ENCODE results near the gene WSCD2.
"Not testable (repeated sequence)": the region's sequence is repeated elsewhere in the genome, so short reads cannot be mapped to it uniquely, and the experiment has no call there.

Gene WSCD2

GRCh38 chr12:108207791-108208730 is 79.0 kb downstream of the WSCD2 start:
- Histone ChIP-seq H3K9ac (ENCODE audit: low read depth, low read length) (no peak overlapping the region), H3K36me3 (ENCODE audit: control insufficient read depth, insufficient read depth, low read length) (no peaks in the 10 kb centered on the region), H3K4me1 (ENCODE audit: control insufficient read depth, insufficient read depth, low read length) (no peaks in the 10 kb centered on the region), H3K4me3 (ENCODE audit: low read depth, low read length) (no peak overlapping the region), H3K9me3 (ENCODE audit: control insufficient read depth, insufficient read depth, low read length) (no peaks in the 10 kb centered on the region), H3K27me3 (ENCODE audit: control insufficient read depth, insufficient read depth, low read length) (no peaks in the 10 kb centered on the region)

DNA sequence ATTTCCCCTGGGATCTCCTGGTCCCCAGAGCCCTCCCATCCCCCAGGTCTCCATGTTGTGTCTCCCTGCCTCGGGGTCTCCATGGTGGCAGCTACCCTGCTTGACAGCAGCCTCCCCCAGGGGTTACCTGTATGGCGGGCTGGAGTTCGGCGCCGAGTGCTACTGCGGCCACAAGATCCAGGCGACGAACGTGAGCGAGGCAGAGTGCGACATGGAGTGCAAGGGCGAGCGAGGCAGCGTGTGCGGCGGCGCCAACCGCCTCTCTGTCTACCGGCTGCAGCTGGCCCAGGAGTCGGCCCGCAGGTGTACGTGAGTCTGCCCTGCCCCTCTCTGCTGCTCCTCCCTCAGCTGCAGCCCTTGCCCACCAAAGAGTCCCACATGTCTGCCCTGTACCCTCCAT is 80.9 kb downstream of the WSCD2 start:
- Histone ChIP-seq H3K9me3 (ENCODE audit: control insufficient read depth, insufficient read depth, low read length) (no peaks in the 10 kb centered on the region), H3K4me1 (ENCODE audit: control insufficient read depth, insufficient read depth, low read length) (no peaks in the 10 kb centered on the region), H3K9ac (ENCODE audit: low read depth, low read length) (no peak overlapping the region), H3K4me3 (ENCODE audit: low read depth, low read length) (no peak overlapping the region), H3K27me3 (ENCODE audit: control insufficient read depth, insufficient read depth, low read length) (peaks cover 4% of the 10 kb centered on the region), H3K36me3 (ENCODE audit: control insufficient read depth, insufficient read depth, low read length) (no peaks in the 10 kb centered on the region)

- Histone ChIP-seq H3K36me3 (ENCODE audit: control insufficient read depth, insufficient read depth, low read length) (no peaks in the 10 kb centered on the region), H3K4me3 (ENCODE audit: low read depth, low read length) (no peak overlapping the region), H3K4me1 (ENCODE audit: control insufficient read depth, insufficient read depth, low read length) (no peaks in the 10 kb centered on the region), H3K9me3 (ENCODE audit: control insufficient read depth, insufficient read depth, low read length) (no peaks in the 10 kb centered on the region), H3K9ac (ENCODE audit: low read depth, low read length) (no peak overlapping the region), H3K27me3 (ENCODE audit: control insufficient read depth, insufficient read depth, low read length) (peaks cover 4% of the 10 kb centered on the region)
Measured at GRCh38 chr12:108211157-108211556, 82.1 kb downstream of the WSCD2 start.

- no peak overlapping the region for H3K4me3 ChIP-seq (ENCODE audit: low read depth, low read length)
- no peak overlapping the region for H3K9ac ChIP-seq (ENCODE audit: low read depth, low read length)
- H3K4me1 ChIP-seq (ENCODE audit: control insufficient read depth, insufficient read depth, low read length), result no peaks in the 10 kb centered on the region
- peaks cover 4% of the 10 kb centered on the region for H3K27me3 ChIP-seq (ENCODE audit: control insufficient read depth, insufficient read depth, low read length)
- no peaks in the 10 kb centered on the region for H3K36me3 ChIP-seq (ENCODE audit: control insufficient read depth, insufficient read depth, low read length)
- H3K9me3 ChIP-seq (ENCODE audit: control insufficient read depth, insufficient read depth, low read length), result no peaks in the 10 kb centered on the region
Measured at GRCh38 chr12:108213871-108214445, 84.9 kb downstream of the WSCD2 start.

DNA sequence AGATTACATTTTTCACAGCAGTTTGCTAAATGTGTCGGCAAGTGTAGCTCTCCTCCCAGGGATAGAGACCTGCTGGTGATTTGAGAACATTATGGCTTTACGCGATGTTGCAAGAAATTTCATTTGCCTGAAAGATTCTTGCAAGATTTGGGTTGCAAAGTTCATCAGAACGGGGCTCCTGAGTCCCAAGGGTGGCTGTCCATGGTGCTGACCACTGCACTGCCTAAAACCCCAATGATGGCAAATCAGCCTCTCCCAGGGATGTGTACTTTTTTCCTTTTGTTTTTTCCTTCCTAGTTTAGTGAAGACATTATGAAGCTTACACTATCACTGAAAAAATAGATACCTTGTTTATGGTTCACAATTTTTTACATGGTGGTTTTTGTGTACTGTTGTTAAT is 85.4 kb downstream of the WSCD2 start:
- Histone ChIP-seq H3K27me3 (ENCODE audit: control insufficient read depth, insufficient read depth, low read length) (peaks cover 4% of the 10 kb centered on the region), H3K36me3 (ENCODE audit: control insufficient read depth, insufficient read depth, low read length) (no peaks in the 10 kb centered on the region), H3K9me3 (ENCODE audit: control insufficient read depth, insufficient read depth, low read length) (no peaks in the 10 kb centered on the region), H3K4me1 (ENCODE audit: control insufficient read depth, insufficient read depth, low read length) (no peaks in the 10 kb centered on the region), H3K4me3 (ENCODE audit: low read depth, low read length) (no peak overlapping the region), H3K9ac (ENCODE audit: low read depth, low read length) (no peak overlapping the region)

DNA sequence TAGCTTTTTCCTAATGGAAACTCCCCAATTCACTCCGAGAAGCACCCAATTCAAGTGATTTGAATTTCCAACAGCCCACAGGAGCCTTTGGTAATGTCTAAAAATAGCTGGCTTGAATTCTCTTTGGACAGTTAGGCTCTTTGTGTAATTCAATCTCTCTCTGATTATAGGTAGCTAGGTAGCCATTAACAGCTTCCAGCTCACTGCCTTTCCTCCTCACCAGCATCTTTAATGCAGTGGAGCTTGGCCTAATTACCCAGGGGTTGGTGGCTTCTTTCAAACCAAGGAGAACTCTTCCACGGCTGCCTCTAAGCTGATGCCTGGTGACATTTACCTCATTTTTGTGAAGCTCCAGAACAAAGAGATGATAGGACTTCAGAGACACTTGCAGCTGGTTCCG is 86.4 kb downstream of the WSCD2 start:
- no peak overlapping the region for H3K4me3 ChIP-seq (ENCODE audit: low read depth, low read length)
- H3K4me1 ChIP-seq (ENCODE audit: control insufficient read depth, insufficient read depth, low read length), result no peaks in the 10 kb centered on the region
- H3K9ac ChIP-seq (ENCODE audit: low read depth, low read length), result no peak overlapping the region
- no peaks in the 10 kb centered on the region for H3K9me3 ChIP-seq (ENCODE audit: control insufficient read depth, insufficient read depth, low read length)
- H3K27me3 ChIP-seq (ENCODE audit: control insufficient read depth, insufficient read depth, low read length), result peaks cover 4% of the 10 kb centered on the region
- no peaks in the 10 kb centered on the region for H3K36me3 ChIP-seq (ENCODE audit: control insufficient read depth, insufficient read depth, low read length)

GRCh38 chr12:108218921-108219320 is 89.8 kb downstream of the WSCD2 start:
- no peaks in the 10 kb centered on the region for H3K36me3 ChIP-seq (ENCODE audit: control insufficient read depth, insufficient read depth, low read length)
- H3K4me1 ChIP-seq (ENCODE audit: control insufficient read depth, insufficient read depth, low read length), result peaks cover 3% of the 10 kb centered on the region
- no peak overlapping the region for H3K4me3 ChIP-seq (ENCODE audit: low read depth, low read length)
- no peaks in the 10 kb centered on the region for H3K9me3 ChIP-seq (ENCODE audit: control insufficient read depth, insufficient read depth, low read length)
- no peak overlapping the region for H3K9ac ChIP-seq (ENCODE audit: low read depth, low read length)
- H3K27me3 ChIP-seq (ENCODE audit: control insufficient read depth, insufficient read depth, low read length), result peaks cover under 1% of the 10 kb centered on the region

GRCh38 chr12:108225101-108225500 is 96.0 kb downstream of the WSCD2 start:
- H3K36me3 ChIP-seq (ENCODE audit: control insufficient read depth, insufficient read depth, low read length); H3K9ac ChIP-seq (ENCODE audit: low read depth, low read length); H3K27me3 ChIP-seq (ENCODE audit: control insufficient read depth, insufficient read depth, low read length); H3K4me3 ChIP-seq (ENCODE audit: low read depth, low read length); H3K9me3 ChIP-seq (ENCODE audit: control insufficient read depth, insufficient read depth, low read length); H3K4me1 ChIP-seq (ENCODE audit: control insufficient read depth, insufficient read depth, low read length): not testable (repeated sequence)

DNA sequence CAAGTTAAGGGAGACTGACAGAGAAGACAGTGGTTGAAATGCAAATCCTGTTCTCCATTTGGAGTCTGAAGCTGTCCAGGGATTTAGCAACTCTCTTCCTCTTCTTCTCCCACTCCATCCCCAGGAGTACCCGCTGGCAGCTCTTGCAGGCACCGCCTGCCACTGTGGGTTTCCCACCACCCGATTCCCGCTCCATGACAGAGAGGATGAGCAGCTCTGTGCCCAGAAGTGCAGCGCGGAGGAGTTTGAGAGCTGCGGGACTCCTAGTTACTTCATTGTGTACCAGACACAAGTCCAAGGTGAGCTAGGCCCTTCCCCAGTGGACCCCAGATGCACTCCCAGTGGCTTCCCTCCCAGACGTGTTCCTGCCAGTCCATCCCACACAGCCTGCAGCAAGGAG is 97.8 kb downstream of the WSCD2 start:
- no peaks in the 10 kb centered on the region for H3K27me3 ChIP-seq (ENCODE audit: control insufficient read depth, insufficient read depth, low read length)
- H3K36me3 ChIP-seq (ENCODE audit: control insufficient read depth, insufficient read depth, low read length), result no peaks in the 10 kb centered on the region
- H3K4me1 ChIP-seq (ENCODE audit: control insufficient read depth, insufficient read depth, low read length), result peaks cover 3% of the 10 kb centered on the region
- no peak overlapping the region for H3K9ac ChIP-seq (ENCODE audit: low read depth, low read length)
- no peaks in the 10 kb centered on the region for H3K9me3 ChIP-seq (ENCODE audit: control insufficient read depth, insufficient read depth, low read length)
- H3K4me3 ChIP-seq (ENCODE audit: low read depth, low read length), result no peak overlapping the region

DNA sequence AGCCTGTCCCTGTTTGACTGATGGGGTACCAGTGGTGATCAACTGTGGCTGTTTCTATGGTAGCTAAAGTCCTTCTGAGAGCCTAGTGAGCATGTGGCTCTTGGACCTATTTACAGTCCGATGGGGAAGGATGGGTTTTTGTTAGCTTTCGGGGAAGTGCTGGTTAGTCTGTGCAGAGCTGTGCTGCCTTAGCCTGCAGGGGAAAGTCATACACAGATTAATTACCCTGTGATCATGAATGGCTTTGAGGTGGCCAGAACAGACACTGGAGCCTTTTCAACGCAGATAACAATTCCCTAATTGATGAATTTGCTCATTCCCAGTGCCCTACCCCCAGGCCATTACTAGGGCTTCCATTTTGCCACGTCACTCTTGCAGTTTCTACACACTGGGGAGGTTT is 99.7 kb downstream of the WSCD2 start:
- Histone ChIP-seq H3K4me1 (ENCODE audit: control insufficient read depth, insufficient read depth, low read length) (peaks cover 1% of the 10 kb centered on the region), H3K4me3 (ENCODE audit: low read depth, low read length) (no peak overlapping the region), H3K9ac (ENCODE audit: low read depth, low read length) (no peak overlapping the region), H3K27me3 (ENCODE audit: control insufficient read depth, insufficient read depth, low read length) (no peaks in the 10 kb centered on the region), H3K9me3 (ENCODE audit: control insufficient read depth, insufficient read depth, low read length) (no peaks in the 10 kb centered on the region), H3K36me3 (ENCODE audit: control insufficient read depth, insufficient read depth, low read length) (no peaks in the 10 kb centered on the region)

DNA sequence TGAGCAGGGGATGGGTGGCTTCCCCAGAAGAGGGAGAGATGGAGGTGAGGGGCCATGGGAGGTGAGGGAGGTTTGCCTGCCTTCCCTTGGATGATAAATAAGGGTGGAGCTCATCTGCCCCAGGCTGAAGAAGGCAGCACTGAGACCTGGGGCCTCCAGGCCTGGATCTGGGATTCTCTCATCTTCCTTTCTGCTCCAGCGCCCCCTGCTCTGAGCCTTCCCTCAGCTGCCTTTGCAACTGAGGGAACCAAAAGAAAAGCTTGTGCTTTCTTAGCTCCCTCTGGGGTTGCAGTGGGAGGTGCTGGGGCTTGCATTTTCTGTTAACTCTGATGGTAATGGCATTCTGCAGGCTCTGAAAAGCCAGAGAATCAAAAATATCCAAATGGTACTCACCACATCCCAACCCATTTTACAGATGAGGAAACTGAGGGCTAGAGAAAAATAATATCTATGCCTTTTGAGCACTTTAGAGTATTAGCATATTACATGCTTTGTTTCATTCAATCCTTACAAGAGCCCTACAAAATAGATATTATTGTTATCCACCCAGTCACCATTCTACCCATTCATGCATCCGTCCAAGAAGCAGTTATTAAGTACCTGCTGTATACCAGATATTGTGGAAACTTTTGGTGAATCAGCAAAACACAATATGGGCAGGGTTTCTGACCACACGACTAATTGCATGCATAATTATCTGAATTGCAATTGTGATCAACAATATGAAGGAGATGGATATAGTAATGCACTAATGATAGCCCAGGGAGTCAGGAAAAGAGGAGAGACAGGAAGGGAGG is 102.2 kb downstream of the WSCD2 start:
- no peaks in the 10 kb centered on the region for H3K36me3 ChIP-seq (ENCODE audit: control insufficient read depth, insufficient read depth, low read length)
- H3K4me3 ChIP-seq (ENCODE audit: low read depth, low read length), result no peak overlapping the region
- H3K9me3 ChIP-seq (ENCODE audit: control insufficient read depth, insufficient read depth, low read length), result no peaks in the 10 kb centered on the region

More for the DNA sequence above, 102.2 kb downstream of the WSCD2 start:
- Histone ChIP-seq H3K4me1 (ENCODE audit: control insufficient read depth, insufficient read depth, low read length) (peaks cover 7% of the 10 kb centered on the region), H3K27me3 (ENCODE audit: control insufficient read depth, insufficient read depth, low read length) (no peaks in the 10 kb centered on the region), H3K9ac (ENCODE audit: low read depth, low read length) (no peak overlapping the region)

Measured in iPS-15b (cell line).